ENCODE measurements around the gene DYRK1A.
A peak's percentile ranks its signal among the peaks of the same experiment; 100 is the strongest.

The DYRK1A gene

GRCh38 chr21:37554661-37555379 is 188.2 kb downstream of the DYRK1A start:
- no peak for DNase-seq

GRCh38 chr21:37555672-37556261 is 189.2 kb downstream of the DYRK1A start:
- peak; percentile 66 for DNase-seq

GRCh38 chr21:37557261-37557950 is 190.8 kb downstream of the DYRK1A start:
- no peak for DNase-seq

- DNase-seq = no peak
Observed at GRCh38 chr21:37558676-37559211, 192.2 kb downstream of the DYRK1A start.

- DNase-seq = no peak
Observed at GRCh38 chr21:37560385-37560784, 193.8 kb downstream of the DYRK1A start.

- no peak for DNase-seq
Observed at GRCh38 chr21:37561506-37561905, 194.9 kb downstream of the DYRK1A start.

- no peak for DNase-seq
Observed at GRCh38 chr21:37561941-37562919, 195.7 kb downstream of the DYRK1A start.

GRCh38 chr21:37562920-37563640 is 196.5 kb downstream of the DYRK1A start:
- no peak for DNase-seq

- DNase-seq = peak; percentile 94
Observed at GRCh38 chr21:37563641-37564340, 197.2 kb downstream of the DYRK1A start.

GRCh38 chr21:37564341-37564923 is 197.9 kb downstream of the DYRK1A start:
- DNase-seq = peak; percentile 70

- DNase-seq = no peak
Observed at GRCh38 chr21:37564924-37565529, 198.5 kb downstream of the DYRK1A start.

- DNase-seq = no peak
Observed at GRCh38 chr21:37565530-37566223, 199.1 kb downstream of the DYRK1A start.

- DNase-seq = no peak
Observed at GRCh38 chr21:37566790-37567615, 200.4 kb downstream of the DYRK1A start.

GRCh38 chr21:37568415-37568814 is 201.8 kb downstream of the DYRK1A start:
- DNase-seq = no peak

GRCh38 chr21:37568916-37569315 is 202.3 kb downstream of the DYRK1A start:
- no peak for DNase-seq

- no peak for DNase-seq
Observed at GRCh38 chr21:37571442-37571841, 204.9 kb downstream of the DYRK1A start.

GRCh38 chr21:37574316-37574715 is 207.7 kb downstream of the DYRK1A start:
- DNase-seq = no peak

GRCh38 chr21:37574751-37575150 is 208.2 kb downstream of the DYRK1A start:
- no peak for DNase-seq

- DNase-seq = no peak
Observed at GRCh38 chr21:37575580-37575979, 209.0 kb downstream of the DYRK1A start.
